ENCODE data around the gene RHCG.

DNA sequence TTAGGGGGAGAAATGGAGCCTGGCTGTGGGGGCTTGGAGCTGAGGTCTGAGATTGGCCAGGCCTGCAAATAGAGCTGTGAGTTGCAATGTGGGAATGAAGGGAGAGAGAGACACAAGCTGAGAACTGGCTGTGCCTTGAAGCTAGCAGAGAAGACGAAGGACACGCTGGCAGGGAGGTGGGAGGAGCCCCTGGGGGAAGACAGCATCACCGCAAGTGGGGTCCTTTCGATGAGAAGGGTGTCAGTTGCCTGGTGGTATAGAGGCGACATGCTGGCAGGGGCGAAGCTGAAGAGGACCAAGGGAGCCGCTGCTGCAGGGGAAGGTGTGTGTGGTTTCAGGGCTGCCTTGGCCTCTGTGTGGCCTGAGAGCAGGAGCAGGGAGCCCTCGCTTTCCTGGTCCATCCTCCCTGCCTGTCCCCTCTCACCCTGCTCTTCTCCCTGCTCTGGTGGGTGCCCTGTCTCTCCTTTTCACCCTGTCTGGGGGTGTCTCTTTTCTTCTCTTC is 5.5 kb downstream of the RHCG start:
- TF ChIP-seq RAD21 (IDR thresholded peaks at IDR 0.05), result no peak
- TF ChIP-seq RXRA (IDR thresholded peaks at IDR 0.05), result no peak
- TF ChIP-seq, protein P1, sequence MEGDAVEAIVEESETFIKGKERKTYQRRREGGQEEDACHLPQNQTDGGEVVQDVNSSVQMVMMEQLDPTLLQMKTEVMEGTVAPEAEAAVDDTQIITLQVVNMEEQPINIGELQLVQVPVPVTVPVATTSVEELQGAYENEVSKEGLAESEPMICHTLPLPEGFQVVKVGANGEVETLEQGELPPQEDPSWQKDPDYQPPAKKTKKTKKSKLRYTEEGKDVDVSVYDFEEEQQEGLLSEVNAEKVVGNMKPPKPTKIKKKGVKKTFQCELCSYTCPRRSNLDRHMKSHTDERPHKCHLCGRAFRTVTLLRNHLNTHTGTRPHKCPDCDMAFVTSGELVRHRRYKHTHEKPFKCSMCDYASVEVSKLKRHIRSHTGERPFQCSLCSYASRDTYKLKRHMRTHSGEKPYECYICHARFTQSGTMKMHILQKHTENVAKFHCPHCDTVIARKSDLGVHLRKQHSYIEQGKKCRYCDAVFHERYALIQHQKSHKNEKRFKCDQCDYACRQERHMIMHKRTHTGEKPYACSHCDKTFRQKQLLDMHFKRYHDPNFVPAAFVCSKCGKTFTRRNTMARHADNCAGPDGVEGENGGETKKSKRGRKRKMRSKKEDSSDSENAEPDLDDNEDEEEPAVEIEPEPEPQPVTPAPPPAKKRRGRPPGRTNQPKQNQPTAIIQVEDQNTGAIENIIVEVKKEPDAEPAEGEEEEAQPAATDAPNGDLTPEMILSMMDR (IDR thresholded peaks at IDR 0.05; ENCODE audit: low read depth, low read length, missing input control), result no peak
- TF ChIP-seq, protein P2, sequence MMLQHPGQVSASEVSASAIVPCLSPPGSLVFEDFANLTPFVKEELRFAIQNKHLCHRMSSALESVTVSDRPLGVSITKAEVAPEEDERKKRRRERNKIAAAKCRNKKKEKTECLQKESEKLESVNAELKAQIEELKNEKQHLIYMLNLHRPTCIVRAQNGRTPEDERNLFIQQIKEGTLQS (IDR thresholded peaks at IDR 0.05), result no peak
- TF ChIP-seq FOXA1 (IDR thresholded peaks at IDR 0.05), result no peak
- no peak for TF ChIP-seq MAX (IDR thresholded peaks at IDR 0.05)
- TF ChIP-seq GABPA (IDR thresholded peaks at IDR 0.05 in 1 of 2, conservative IDR thresholded peaks at IDR 0.05 in 1 of 2), result no peak
- TF ChIP-seq ZBTB33 (IDR thresholded peaks at IDR 0.05), result no peak
- no peak for TF ChIP-seq YY1 (IDR thresholded peaks at IDR 0.05)
- no peak for TF ChIP-seq TAF1 (conservative IDR thresholded peaks at IDR 0.05)
- no peak for TF ChIP-seq SP1 (IDR thresholded peaks at IDR 0.05)
- no peak for TF ChIP-seq JUND (IDR thresholded peaks at IDR 0.05)
- TF ChIP-seq REST (IDR thresholded peaks at IDR 0.05), result no peak
